B cell (primary cell): ENCODE results near the gene DOK5. TPM values are rescaled to one million over a fixed set of nuclear protein-coding genes. Genes with fewer than 3 reads are reported as not detected.

ENCODE experiments used
- ATAC-seq: fragments of 200-7000 bp; cut with Tn5 transposase; one replicate; pipeline ENCODE4 v1.10.0; 2021; ENCODE audit warnings: low read depth, mild to moderate bottlenecking, moderate number of reproducible peaks, moderate library complexity
- CTCF ChIA-PET: fragments of 350-600 bp; sonication (Branson Sonifier 250); formaldehyde crosslinking; loops from one replicate; lab custom pipeline; 2021; ENCODE audit warnings: antibody characterized with exemption, inconsistent platforms; lab: Charles Lee
- POLR2A ChIA-PET: fragments of 350-600 bp; sonication (Branson Sonifier 250); formaldehyde crosslinking; loops from one replicate; lab custom pipeline; 2021; ENCODE audit warnings: antibody characterized with exemption; lab: Charles Lee
- DNase-seq: peaks from one replicate; pipeline ENCODE4 v3.0.0; 2013
- H2AFZ ChIP-seq: 2 replicates; pipeline ENCODE4 v1.6.1; 2012; ENCODE audit warnings: mild to moderate bottlenecking, low read depth, low read length; ENCODE audit not compliant: insufficient read depth, poor library complexity, severe bottlenecking
- H3K27ac ChIP-seq, 2 donors: 1 replicate in 1 of 2; 2 replicates in 1 of 2; pipeline ENCODE4 v1.5.1; 2012 to 2013; ENCODE audit warnings: low read length in 2 of 2, mild to moderate bottlenecking in 2 of 2, moderate library complexity in 1 of 2
- H3K27me3 ChIP-seq, 4 experiments: fragments of 200-600 bp in 1 of 4; sonication (generic) in 1 of 4; replicated peaks in 1 of 4; 1 replicate in 2 of 4; 2 replicates in 2 of 4; pipeline versions ENCODE4 v1.6.1 to v1.7.0; 2013 to 2016; ENCODE audit warnings: low read length in 3 of 4, mild to moderate bottlenecking in 2 of 4, mixed read lengths in 1 of 4, moderate library complexity in 1 of 4; ENCODE audit not compliant: insufficient read depth in 4 of 4, control insufficient read depth in 3 of 4; ENCODE audit errors: control extremely low read depth in 1 of 4
- H3K36me3 ChIP-seq, 2 experiments: replicated peaks in 1 of 2; 1 replicate in 1 of 2; 2 replicates in 1 of 2; pipeline versions ENCODE4 v1.6.1 to v1.7.1; 2013; ENCODE audit warnings: low read length in 1 of 2; ENCODE audit not compliant: insufficient read depth in 2 of 2, control insufficient read depth in 1 of 2; ENCODE audit errors: control extremely low read depth in 1 of 2, extremely low read depth in 1 of 2
- H3K4me1 ChIP-seq, 2 donors: fragments of 200-600 bp in 1 of 2; sonication (generic) in 1 of 2; 1 replicate in 1 of 2; 2 replicates in 1 of 2; pipeline versions ENCODE4 v1.5.1 to v1.6.1; 2013 to 2017; ENCODE audit warnings: low read length in 2 of 2; ENCODE audit not compliant: control insufficient read depth in 2 of 2, insufficient read depth in 2 of 2
- H3K4me2 ChIP-seq: replicated peaks from 2 replicates; pipeline ENCODE3; 2012; ENCODE audit warnings: mild to moderate bottlenecking, low read depth, low read length; ENCODE audit not compliant: poor library complexity, severe bottlenecking
- H3K4me3 ChIP-seq, 5 experiments: fragments of 200-600 bp in 1 of 5; sonication (generic) in 1 of 5; 1 replicate in 3 of 5; 2 replicates in 2 of 5; pipeline versions ENCODE4 v1.5.1 to v1.7.0; 2011 to 2016; ENCODE audit warnings: low read length in 4 of 5, mild to moderate bottlenecking in 4 of 5, low read depth in 2 of 5, control low read depth in 1 of 5, moderate library complexity in 1 of 5; ENCODE audit not compliant: insufficient read depth in 1 of 5; ENCODE audit errors: control extremely low read depth in 1 of 5, extremely low read depth in 1 of 5
- H3K79me2 ChIP-seq: fragments of 200-600 bp; sonication (generic); one replicate; pipeline ENCODE4 v1.6.0; 2016; ENCODE audit warnings: low read length; ENCODE audit not compliant: control insufficient read depth, insufficient read depth
- H3K9ac ChIP-seq: fragments of 200-600 bp; sonication (generic); 2 replicates; pipeline ENCODE4 v1.6.1; 2017; ENCODE audit warnings: mild to moderate bottlenecking, low read length, moderate library complexity
- H3K9me3 ChIP-seq, 3 donors: one replicate each; pipeline versions ENCODE4 v1.6.1 to v1.7.1; 2013; ENCODE audit warnings: low read length in 2 of 3; ENCODE audit not compliant: control insufficient read depth in 2 of 3, insufficient read depth in 1 of 3; ENCODE audit errors: control extremely low read depth in 1 of 3
- H4K20me1 ChIP-seq: 2 replicates; pipeline ENCODE4 v1.6.0; 2012; ENCODE audit warnings: mild to moderate bottlenecking, low read length; ENCODE audit not compliant: insufficient read depth, control insufficient read depth, poor library complexity, severe bottlenecking
- H3K27ac Mint-ChIP-seq: one replicate; pipeline ENCODE4 v1.8.0; 2021; ENCODE audit warnings: mixed read lengths
- H3K27me3 Mint-ChIP-seq: one replicate; pipeline ENCODE4 v1.8.0; 2021; ENCODE audit warnings: mixed read lengths
- H3K4me1 Mint-ChIP-seq: one replicate; pipeline ENCODE4 v1.8.0; 2021; ENCODE audit warnings: mixed read lengths
- H3K4me3 Mint-ChIP-seq: one replicate; pipeline ENCODE4 v1.8.0; 2021; ENCODE audit warnings: mixed read lengths
- H3K9me3 Mint-ChIP-seq: one replicate; pipeline ENCODE4 v1.8.0; 2022; ENCODE audit warnings: mixed read lengths; ENCODE audit not compliant: insufficient read depth
- EZH2 ChIP-seq: IDR thresholded peaks from 2 replicates; pipeline ENCODE4 v1.6.1; 2012; ENCODE audit warnings: borderline replicate concordance, low read depth, mild to moderate bottlenecking, moderate library complexity, low read length; ENCODE audit not compliant: insufficient read depth, poor library complexity, severe bottlenecking
- WGBS: methylation state at CpG from one replicate; pipeline ENCODE4 v1.1.5; 2013; ENCODE audit warnings: missing lambda C conversion rate; ENCODE audit not compliant: insufficient coverage; 5-methylcytosine and 5-hydroxymethylcytosine counted together
- intact Hi-C: fragments of 100-400 bp; cut with micrococcal nuclease; formaldehyde crosslinking; loops from one replicate; pipeline ENCODE4 v1.10.0; 2022
- polyA plus RNA-seq: library from polyadenylated mRNA; depleted of rRNA; stranded (reverse); fragments of >200 nt; gene quantifications from 2 replicates; pipeline ENCODE4 v1.2.3, GENCODE V29; 2012
- total RNA-seq, 2 donors: library from RNA; stranded (reverse); fragments of 120-200 nt in 1 of 2; gene quantifications; 1 replicate in 1 of 2; 2 replicates in 1 of 2; pipeline versions ENCODE4 v1.2.3 to v1.2.4, GENCODE V29; 2013 to 2022
- TF ChIP-seq, protein P1 (sequence below): fragments of 200-600 bp; IDR thresholded peaks from one replicate; pipeline ENCODE4 v1.8.0; 2022; ENCODE audit warnings: antibody characterized with exemption, mild to moderate bottlenecking

The DOK5 gene
- total and polyA plus RNA-seq, 2 donors (not counting 1 experiment from before 2014, with no cell fraction given), result not detected

GRCh38 chr20:54691327-54691726 lies 215.9 kb downstream of the DOK5 start:
- intact Hi-C loops, result no loop called here

GRCh38 chr20:54692168-54692887 lies 216.9 kb downstream of the DOK5 start:
- intact Hi-C loops, result no loop called here
- TF ChIP-seq, protein P1, sequence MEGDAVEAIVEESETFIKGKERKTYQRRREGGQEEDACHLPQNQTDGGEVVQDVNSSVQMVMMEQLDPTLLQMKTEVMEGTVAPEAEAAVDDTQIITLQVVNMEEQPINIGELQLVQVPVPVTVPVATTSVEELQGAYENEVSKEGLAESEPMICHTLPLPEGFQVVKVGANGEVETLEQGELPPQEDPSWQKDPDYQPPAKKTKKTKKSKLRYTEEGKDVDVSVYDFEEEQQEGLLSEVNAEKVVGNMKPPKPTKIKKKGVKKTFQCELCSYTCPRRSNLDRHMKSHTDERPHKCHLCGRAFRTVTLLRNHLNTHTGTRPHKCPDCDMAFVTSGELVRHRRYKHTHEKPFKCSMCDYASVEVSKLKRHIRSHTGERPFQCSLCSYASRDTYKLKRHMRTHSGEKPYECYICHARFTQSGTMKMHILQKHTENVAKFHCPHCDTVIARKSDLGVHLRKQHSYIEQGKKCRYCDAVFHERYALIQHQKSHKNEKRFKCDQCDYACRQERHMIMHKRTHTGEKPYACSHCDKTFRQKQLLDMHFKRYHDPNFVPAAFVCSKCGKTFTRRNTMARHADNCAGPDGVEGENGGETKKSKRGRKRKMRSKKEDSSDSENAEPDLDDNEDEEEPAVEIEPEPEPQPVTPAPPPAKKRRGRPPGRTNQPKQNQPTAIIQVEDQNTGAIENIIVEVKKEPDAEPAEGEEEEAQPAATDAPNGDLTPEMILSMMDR, result no peak
- TF ChIP-seq EZH2, result no peak
- no peak overlapping the region for H3K27ac ChIP-seq
- H2AFZ ChIP-seq, result no peak overlapping the region
- POLR2A ChIA-PET, result no interaction called here
- no peaks in the 10 kb centered on the region for H3K36me3 ChIP-seq
- Mint-ChIP-seq H3K4me3 (no peak overlapping the region), H3K27me3 (peaks cover 3% of the 10 kb centered on the region), H3K4me1 (no peaks in the 10 kb centered on the region), H3K9me3 (no peaks in the 10 kb centered on the region), H3K27ac (no peak overlapping the region)
- no peak overlapping the region for H3K9ac ChIP-seq
- ATAC-seq (no peak), DNase-seq (no peak)
- peaks cover 0 to 3% (median 0%) of the 10 kb centered on the region in 4 experiments for H3K27me3 ChIP-seq
- H3K4me2 ChIP-seq, result no peak overlapping the region
- CTCF ChIA-PET, result no interaction called here
- H3K79me2 ChIP-seq, result no peaks in the 10 kb centered on the region
- no peak overlapping the region for H3K4me3 ChIP-seq
- H3K4me1 ChIP-seq, result no peaks in the 10 kb centered on the region
- no peaks in the 10 kb centered on the region for H4K20me1 ChIP-seq
- peaks cover 0 to 2% (median 0%) of the 10 kb centered on the region in 3 donors for H3K9me3 ChIP-seq
- 100% methylated on average over 1 of the region's 4 CpGs for WGBS

More at GRCh38 chr20:54691327-54691726, 215.9 kb downstream of the DOK5 start:
- no peaks in the 10 kb centered on the region for H3K4me1 ChIP-seq
- no peak overlapping the region for H3K27ac Mint-ChIP-seq
- ChIA-PET POLR2A (no interaction called here), CTCF (no interaction called here)
- H3K4me3 Mint-ChIP-seq, result no peak overlapping the region
- no peak for ATAC-seq
- H3K9me3 Mint-ChIP-seq, result no peaks in the 10 kb centered on the region
- no peak for DNase-seq
- TF ChIP-seq, protein P1, result no peak
- no peak for TF ChIP-seq EZH2
- H3K36me3 ChIP-seq, result no peaks in the 10 kb centered on the region
- H2AFZ ChIP-seq, result no peak overlapping the region
- no CpG with 5 or more reads among the region's 2 CpGs for WGBS
- peaks cover 0 to 2% (median 0%) of the 10 kb centered on the region in 3 donors for H3K9me3 ChIP-seq
- no peak overlapping the region for H3K27ac ChIP-seq
- H4K20me1 ChIP-seq, result no peaks in the 10 kb centered on the region
- H3K4me1 Mint-ChIP-seq, result no peaks in the 10 kb centered on the region
- H3K4me2 ChIP-seq, result no peak overlapping the region
- H3K9ac ChIP-seq, result no peak overlapping the region
- peaks cover 0 to 3% (median 0%) of the 10 kb centered on the region in 4 experiments for H3K27me3 ChIP-seq
- H3K27me3 Mint-ChIP-seq, result peaks cover 3% of the 10 kb centered on the region
- H3K79me2 ChIP-seq, result no peaks in the 10 kb centered on the region
- no peak overlapping the region for H3K4me3 ChIP-seq
